HL-60 (cell line): ENCODE measurements around the gene TRIML2.

Source experiments
- DNase-seq, 2 experiments: peaks; one replicate each; pipeline ENCODE4 v3.0.0-alpha.2; 2010 to 2020; ENCODE audit warnings: low read depth in 1 of 2, low spot score in 1 of 2
- H3K27ac ChIP-seq: fragments of 250-450 bp; sonication (Bioruptor Pico); replicated peaks from 2 replicates; pipeline ENCODE4 v1.5.1; 2020; ENCODE audit warnings: mild to moderate bottlenecking, moderate library complexity
- H3K27me3 ChIP-seq: fragments of 250-450 bp; sonication (Bioruptor Pico); 2 replicates; pipeline ENCODE4 v1.5.1; 2021; ENCODE audit warnings: mild to moderate bottlenecking, moderate library complexity; ENCODE audit not compliant: insufficient read depth, poor library complexity, severe bottlenecking
- H3K4me3 ChIP-seq: replicated peaks from 2 replicates; pipeline ENCODE4 v1.5.1; 2011; ENCODE audit warnings: mild to moderate bottlenecking, control low read depth, low read length; ENCODE audit not compliant: insufficient read depth
- GABPA ChIP-seq: IDR thresholded peaks from 2 replicates; pipeline ENCODE4 v1.6.1; 2012; ENCODE audit warnings: low read depth
- POLR2AphosphoS5 ChIP-seq: IDR thresholded peaks from 2 replicates; pipeline ENCODE4 v1.6.1; 2012; ENCODE audit warnings: low read depth
- SPI1 ChIP-seq: IDR thresholded peaks from 2 replicates; pipeline ENCODE4 v1.6.1; 2012; ENCODE audit warnings: low read depth, mild to moderate bottlenecking, borderline replicate concordance
- TF ChIP-seq, protein P1 (sequence below): IDR thresholded peaks from 2 replicates; pipeline ENCODE4 v1.6.1; 2012; ENCODE audit warnings: low read depth; ENCODE audit not compliant: insufficient replicate concordance
- TF ChIP-seq, protein P2 (sequence below): IDR thresholded peaks from one replicate; pipeline ENCODE4 v1.5.1; 2011; ENCODE audit warnings: low read length, control low read depth, inconsistent platforms; ENCODE audit not compliant: insufficient read depth

TRIML2 gene

DNA sequence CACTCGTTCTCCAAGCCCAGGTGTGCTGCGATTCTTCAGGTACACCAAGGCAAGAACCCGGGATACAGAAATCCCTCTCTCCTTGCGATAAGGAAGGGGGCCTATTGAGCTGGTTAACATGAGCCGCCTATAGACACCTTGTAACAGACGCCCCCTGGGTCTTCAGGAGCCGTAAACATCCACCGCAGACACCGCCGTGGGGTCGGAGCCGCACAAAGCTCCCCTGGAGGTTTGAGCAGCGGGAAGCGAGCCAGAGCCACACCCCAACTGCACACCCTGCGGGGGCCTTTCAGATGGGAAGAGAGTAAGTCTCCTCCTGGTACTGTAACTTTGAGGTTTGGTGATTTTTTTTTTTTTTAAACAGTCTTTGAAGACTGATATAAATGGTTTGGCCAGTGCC lies 67.2 kb downstream of the TRIML2 start:
- Histone ChIP-seq H3K4me3 (no peak overlapping the region), H3K27me3 (no peaks in the 10 kb centered on the region), H3K27ac (no peak overlapping the region)
- TF ChIP-seq GABPA (no peak), POLR2AphosphoS5 (no peak), SPI1 (no peak)
- TF ChIP-seq, protein P1, sequence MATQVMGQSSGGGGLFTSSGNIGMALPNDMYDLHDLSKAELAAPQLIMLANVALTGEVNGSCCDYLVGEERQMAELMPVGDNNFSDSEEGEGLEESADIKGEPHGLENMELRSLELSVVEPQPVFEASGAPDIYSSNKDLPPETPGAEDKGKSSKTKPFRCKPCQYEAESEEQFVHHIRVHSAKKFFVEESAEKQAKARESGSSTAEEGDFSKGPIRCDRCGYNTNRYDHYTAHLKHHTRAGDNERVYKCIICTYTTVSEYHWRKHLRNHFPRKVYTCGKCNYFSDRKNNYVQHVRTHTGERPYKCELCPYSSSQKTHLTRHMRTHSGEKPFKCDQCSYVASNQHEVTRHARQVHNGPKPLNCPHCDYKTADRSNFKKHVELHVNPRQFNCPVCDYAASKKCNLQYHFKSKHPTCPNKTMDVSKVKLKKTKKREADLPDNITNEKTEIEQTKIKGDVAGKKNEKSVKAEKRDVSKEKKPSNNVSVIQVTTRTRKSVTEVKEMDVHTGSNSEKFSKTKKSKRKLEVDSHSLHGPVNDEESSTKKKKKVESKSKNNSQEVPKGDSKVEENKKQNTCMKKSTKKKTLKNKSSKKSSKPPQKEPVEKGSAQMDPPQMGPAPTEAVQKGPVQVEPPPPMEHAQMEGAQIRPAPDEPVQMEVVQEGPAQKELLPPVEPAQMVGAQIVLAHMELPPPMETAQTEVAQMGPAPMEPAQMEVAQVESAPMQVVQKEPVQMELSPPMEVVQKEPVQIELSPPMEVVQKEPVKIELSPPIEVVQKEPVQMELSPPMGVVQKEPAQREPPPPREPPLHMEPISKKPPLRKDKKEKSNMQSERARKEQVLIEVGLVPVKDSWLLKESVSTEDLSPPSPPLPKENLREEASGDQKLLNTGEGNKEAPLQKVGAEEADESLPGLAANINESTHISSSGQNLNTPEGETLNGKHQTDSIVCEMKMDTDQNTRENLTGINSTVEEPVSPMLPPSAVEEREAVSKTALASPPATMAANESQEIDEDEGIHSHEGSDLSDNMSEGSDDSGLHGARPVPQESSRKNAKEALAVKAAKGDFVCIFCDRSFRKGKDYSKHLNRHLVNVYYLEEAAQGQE = no peak
- TF ChIP-seq, protein P2, sequence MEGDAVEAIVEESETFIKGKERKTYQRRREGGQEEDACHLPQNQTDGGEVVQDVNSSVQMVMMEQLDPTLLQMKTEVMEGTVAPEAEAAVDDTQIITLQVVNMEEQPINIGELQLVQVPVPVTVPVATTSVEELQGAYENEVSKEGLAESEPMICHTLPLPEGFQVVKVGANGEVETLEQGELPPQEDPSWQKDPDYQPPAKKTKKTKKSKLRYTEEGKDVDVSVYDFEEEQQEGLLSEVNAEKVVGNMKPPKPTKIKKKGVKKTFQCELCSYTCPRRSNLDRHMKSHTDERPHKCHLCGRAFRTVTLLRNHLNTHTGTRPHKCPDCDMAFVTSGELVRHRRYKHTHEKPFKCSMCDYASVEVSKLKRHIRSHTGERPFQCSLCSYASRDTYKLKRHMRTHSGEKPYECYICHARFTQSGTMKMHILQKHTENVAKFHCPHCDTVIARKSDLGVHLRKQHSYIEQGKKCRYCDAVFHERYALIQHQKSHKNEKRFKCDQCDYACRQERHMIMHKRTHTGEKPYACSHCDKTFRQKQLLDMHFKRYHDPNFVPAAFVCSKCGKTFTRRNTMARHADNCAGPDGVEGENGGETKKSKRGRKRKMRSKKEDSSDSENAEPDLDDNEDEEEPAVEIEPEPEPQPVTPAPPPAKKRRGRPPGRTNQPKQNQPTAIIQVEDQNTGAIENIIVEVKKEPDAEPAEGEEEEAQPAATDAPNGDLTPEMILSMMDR = no peak
- DNase-seq = no peak

DNA sequence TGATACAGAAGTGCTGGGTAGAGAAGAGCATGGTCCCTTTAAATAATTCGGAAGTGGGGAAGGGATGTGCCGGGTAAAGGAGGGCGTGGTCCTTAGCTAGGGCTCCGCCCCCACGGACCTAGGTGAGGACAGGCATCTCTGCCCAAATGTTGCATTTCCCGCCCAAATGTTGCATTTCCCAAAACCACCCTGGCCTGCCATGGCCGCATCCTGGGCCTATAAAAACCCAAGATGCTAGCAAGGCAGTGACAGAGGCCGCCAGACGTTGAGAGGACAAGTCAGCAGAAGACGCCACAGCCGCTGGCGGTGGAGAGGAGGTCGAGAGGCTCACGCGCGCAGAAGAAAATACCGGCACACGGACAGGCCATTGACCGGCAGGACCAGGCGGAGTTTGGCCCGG lies 67.7 kb downstream of the TRIML2 start:
- no peak for DNase-seq
- no peak overlapping the region for H3K4me3 ChIP-seq
- H3K27ac ChIP-seq = no peak overlapping the region
- no peaks in the 10 kb centered on the region for H3K27me3 ChIP-seq
- TF ChIP-seq, protein P1 = no peak
- TF ChIP-seq GABPA (no peak), POLR2AphosphoS5 (no peak), SPI1 (no peak)
- TF ChIP-seq, protein P2 = no peak
